ENCODE results near the gene ADORA1.

ADORA1 gene

DNA sequence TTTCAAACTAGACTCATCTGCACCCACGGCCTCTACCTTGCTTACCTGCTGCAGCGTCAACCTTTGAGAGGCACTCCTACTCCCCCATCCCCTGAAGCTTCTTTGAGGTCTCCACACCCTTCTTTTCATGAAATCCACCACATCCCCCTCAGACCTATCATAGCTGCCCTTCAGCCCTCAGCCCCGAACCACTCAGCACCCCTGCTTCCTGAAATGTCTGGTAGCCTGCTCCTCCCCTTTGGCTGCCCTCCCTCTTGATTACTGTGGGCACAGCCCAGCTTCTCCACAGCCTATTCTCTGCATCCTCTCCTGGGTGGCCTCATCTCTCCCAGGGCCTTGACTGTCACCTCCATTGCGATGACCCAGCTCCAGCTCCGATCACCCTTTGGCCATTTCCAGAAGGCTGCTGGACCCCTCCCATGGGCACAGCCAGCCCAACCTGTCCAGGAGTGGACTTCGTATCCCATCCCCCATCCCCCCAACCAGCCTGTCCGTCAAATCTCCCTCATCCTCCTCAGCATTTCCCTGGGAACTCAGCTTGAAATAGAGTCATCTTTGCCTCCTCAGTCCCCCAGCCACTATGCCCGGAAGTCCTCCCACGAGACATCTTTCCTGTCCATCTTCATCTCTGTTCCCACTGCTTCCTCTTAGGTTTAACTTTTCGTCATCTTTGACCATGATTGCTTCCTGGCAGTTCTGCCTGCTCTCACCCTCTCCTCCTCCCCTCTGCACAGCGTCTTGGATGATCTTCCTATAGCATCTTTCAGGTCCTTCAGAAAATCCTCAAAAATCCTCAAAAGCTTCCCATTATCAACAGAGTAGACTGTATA lies 6.1 kb upstream of the ADORA1 start:
- no peak for DNase-seq (ENCODE audit: low read depth in 2 of 2)

DNA sequence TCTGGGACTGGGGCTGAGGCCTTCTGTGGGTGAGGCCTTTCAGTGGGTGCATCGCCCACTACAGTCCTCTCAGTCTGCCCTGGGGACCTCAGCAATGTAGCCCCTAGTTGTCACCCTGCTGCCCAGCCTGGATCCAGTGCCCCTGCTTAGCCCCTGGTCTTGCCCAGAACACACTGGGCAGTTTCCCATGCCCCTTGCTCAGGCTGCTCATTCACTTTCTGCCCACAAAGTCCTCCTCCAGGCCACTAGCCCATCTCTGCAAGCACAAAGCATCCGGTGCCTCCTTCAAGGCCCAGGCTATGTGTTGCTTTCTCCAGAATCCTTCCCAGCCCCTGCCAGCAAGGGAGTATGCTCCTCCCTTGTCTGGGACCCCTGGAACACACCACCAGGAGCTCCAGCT lies 5.4 kb upstream of the ADORA1 start:
- no peak for DNase-seq (ENCODE audit: low read depth in 2 of 2)

DNA sequence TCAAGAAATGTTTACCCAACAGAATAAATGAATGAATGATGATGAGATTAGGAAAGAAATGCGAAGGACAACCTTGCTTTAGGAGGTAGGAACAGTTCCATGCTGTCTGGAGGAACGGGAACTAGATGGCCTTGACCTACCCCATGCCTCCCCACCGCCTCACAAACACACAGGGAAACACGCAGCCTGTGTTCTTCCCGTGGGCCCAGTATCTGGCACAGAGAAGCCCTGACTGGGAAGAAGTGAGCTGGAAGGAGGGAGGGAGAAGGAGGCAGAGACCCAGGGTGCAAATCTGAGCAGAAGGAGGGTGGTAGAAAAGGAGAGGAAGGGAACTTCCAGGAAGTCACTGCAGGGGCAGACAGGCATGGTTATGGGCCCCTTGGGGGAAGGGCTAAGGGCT lies 3.5 kb upstream of the ADORA1 start:
- no peak for DNase-seq (ENCODE audit: low read depth in 2 of 2)

DNA sequence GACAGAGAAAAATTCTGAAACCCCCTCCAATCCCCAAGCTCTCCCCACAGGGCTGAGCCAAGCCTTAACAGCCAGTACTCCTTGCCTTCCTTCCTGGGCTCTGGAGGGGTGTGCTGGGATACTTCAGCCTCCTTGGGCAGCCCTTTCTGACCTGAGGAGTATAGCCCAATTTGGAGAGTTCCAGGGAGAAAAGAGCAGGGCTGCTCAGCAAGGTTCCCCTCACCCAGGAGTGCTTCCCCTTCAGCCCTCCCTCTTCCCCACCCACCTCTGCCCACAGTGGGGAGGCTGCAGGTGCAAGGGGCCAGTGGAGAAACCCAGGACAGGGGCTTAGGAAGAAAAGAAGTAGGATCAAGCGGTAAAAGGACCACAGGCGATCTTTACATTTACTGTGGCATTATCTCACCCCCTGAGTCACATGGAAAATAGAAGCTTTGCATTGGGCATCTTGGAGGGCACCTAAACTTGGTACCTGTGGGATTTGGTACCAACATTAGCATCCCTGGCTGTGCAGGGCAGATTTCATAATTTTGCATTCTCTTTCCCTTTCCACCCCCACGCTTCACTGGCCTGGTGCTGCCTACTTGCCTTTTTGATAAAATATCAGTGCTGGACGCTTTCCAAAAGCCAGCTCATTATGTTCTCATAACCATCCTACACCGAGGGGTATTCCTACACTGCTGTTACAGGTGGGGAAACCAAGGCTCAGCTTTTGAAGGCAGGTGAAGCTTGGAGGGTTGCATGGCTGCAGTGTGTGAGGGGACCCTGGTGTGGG lies 2.8 kb upstream of the ADORA1 start:
- no peak for DNase-seq (ENCODE audit: low read depth in 2 of 2)

DNA sequence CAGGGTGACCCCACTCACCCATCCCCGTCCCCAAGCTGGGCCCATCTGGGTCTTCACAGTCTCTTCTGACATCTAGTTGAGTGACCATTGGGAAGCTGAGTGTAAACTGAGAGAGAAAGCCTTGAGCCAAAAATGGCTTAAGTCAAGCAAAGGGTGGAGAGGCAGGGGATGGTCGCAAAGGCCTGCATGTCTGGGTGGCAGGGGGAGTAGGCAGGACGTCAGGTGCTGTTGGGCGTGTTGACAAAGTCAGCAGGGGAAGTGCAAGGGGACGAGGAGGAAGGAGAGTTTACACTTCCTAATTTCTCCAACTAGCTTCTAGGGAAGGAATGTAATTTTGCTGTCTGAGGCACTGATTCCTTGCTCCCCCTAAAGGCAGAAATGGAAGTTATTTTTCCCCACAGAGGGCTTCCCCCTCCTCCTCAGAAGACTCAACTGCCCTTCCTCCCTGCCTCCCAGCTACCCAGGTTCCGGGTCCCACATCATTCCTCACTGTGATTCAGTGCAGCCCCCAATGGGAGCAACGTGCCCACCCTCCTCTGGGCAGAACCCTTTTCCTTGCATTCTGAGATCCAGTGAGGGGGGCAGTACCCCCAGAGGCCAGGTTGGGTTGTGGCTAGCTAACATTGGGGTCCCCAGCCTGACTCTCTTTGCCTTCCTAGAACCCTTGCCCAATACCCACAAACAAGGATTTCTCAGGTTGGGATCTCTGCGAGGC lies 1.2 kb upstream of the ADORA1 start:
- no peak for DNase-seq (ENCODE audit: low read depth in 2 of 2)

DNA sequence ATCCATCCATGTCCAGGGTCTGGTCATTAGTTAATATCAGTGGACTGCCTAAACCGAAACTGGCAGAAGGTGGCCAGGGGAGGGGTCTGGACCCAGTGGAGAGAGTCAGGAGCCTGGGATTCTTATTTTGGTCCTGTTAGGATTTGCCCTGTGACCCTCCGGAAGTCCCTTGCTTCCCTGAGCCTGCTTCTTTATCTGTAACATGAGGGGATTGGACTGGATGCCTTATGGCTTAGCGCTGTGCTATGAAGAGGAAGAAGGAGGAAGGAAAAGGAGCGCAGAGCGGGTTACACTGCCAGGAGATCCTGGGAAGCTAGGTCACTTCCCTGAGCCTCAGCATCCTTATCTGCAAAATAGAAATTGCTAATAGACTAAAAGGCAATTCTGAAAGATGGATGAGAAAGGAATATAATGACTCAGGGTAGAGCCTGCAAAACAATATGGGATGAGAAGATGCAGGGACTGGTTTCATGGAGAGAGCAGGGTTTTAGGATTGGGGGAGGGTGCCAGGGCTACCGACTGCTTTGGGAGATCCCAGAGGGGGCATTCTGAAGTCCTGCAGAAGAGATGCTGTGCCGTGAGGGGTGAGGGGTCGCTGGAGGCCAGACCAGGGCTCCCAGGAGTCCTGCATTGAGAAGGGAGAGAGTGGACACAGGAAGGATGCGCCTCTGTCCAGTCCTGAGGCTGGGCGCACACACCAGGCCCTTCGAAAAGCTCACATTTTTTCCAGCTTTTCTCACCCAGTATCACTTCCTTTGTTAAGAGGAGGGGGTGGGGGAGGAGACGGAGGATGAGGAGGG lies 460 bp upstream of the ADORA1 start:
- DNase-seq (ENCODE audit: low read depth in 2 of 2): no peak

DNA sequence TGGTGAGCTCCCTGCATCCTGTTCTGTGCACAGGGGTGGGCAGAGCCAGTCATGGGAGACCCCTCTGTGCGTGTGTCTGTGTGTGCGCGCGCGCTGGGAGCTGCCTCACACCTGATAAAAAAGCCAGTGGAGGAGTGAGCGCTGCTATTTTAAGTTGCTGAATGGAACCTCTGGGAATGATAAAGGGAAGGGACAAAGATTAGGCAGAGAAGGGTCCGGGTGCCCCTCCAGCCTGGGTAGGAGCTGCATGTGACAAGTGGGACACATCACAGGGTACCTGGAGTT lies 847 bp downstream of the ADORA1 start:
- no peak for DNase-seq (ENCODE audit: low read depth in 2 of 2)

DNA sequence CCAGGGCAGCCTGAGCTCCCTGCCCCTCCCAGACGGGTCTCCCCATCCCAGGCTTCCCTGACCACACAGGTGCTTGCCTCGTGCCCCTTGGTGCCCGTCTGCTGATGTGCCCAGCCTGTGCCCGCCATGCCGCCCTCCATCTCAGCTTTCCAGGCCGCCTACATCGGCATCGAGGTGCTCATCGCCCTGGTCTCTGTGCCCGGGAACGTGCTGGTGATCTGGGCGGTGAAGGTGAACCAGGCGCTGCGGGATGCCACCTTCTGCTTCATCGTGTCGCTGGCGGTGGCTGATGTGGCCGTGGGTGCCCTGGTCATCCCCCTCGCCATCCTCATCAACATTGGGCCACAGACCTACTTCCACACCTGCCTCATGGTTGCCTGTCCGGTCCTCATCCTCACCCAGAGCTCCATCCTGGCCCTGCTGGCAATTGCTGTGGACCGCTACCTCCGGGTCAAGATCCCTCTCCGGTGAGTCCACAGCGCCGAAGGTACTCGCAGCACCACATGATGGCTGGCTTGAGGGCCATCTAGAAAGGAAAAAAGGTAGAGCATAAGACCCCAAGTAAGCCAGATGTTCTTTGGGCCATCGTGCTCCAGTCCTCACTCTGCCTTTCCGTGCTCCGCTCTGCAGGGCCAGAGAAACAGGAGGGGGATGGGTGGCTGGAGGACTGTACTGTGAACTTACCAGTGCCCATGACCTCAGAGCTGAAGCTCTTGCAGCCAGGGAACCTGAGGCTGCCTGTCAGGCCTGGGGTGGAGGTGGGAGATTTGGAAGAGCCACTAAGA lies 1.4 kb downstream of the ADORA1 start:
- DNase-seq (ENCODE audit: low read depth in 2 of 2): no peak

DNA sequence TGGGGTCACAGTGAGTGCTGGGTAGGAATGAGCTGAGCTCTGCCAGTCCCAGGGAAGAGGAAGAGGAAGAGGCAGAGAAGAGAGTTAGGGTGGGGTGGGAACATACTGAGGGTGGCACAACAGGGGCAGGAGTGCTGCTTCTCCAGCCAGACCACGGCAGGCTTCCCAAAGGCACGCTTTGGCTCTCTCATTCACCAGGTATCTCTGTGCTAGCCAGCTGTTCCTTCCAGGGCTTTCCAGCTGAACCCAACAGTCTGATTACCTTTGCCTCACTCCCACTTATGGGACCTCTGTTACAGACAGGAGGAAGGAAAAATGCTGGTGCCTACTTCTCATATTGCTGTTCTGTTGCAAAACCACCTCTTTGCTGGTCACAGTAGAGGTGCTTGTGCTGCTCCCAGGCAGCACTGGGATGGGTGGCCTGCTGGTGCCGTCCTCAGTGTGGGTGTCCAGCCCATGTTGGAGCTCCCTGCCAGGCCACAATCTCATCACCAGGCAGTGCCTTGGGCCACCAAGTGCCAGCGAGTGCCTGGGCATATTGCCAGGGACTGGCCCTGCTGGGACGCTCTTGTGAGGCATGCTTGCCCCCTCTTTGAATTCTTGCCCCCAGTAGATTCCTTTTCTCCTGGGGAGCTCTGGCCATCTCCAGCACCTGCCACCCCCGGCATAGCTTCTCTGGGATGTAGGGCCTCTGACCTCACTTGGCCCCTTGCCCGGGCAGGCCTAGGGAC lies 2.1 kb downstream of the ADORA1 start:
- no peak for DNase-seq (ENCODE audit: low read depth in 2 of 2)

DNA sequence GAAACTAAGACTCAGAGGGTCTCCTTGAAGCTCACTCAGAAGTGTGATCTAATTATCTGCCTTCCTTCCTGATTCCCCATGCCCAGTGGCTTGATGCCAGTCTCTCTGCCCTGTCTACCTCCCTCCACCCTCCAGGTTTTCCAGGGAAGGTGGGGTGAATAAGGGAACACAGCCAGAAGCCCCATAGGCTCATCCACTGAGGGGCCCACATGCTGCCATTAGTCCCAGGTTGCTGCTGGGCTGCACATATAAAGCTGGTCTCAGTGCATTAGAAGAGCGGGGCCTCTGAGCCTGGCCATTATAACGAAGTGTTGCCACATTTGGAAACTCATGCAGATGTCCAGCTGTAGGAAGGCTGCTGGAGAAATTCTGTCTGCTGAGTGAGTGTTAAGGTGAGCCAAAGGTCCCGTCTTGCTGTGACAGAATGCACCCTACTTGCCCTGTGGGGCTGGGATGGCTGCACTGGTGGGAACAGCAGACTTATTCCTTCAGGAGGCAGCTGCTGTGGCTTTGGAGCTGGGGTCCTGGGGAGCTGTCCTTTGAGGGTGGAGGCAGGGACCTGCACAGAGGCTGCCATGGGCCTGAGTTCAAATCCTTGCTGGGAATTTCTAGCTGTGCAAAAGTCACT lies 2.9 kb downstream of the ADORA1 start:
- no peak for DNase-seq (ENCODE audit: low read depth in 2 of 2)

DNA sequence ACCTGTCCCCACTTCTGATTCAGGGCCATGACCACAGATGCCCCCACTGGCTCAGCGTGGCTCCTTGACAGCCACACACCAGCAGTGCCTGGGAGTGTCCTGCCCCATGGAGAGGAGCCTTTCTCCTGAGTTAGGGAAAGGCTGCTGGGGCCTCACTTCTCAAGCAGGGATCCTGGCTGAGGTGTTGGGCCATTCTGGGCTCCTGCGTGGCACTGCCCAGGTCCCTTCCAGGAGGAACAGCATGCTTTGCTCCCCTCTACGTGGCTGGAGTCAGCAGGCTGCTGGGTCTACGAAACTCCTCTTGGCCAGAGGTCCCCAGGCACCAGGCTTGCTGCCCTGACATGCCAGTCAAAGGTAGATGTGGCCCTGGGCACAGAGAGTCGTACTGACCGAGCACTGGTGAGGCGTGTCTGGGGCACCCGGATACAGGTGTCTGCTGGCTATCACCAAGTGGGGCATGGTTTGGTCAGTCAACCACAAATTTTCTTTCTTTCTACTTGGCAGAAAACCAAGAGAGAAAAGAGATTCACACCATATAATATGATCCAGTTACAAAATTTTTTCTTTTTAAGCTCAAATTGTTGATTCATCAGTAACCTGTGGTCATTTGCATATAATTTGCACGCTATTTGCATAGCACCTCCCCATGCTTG lies 4.1 kb downstream of the ADORA1 start:
- no peak for DNase-seq (ENCODE audit: low read depth in 2 of 2)

DNA sequence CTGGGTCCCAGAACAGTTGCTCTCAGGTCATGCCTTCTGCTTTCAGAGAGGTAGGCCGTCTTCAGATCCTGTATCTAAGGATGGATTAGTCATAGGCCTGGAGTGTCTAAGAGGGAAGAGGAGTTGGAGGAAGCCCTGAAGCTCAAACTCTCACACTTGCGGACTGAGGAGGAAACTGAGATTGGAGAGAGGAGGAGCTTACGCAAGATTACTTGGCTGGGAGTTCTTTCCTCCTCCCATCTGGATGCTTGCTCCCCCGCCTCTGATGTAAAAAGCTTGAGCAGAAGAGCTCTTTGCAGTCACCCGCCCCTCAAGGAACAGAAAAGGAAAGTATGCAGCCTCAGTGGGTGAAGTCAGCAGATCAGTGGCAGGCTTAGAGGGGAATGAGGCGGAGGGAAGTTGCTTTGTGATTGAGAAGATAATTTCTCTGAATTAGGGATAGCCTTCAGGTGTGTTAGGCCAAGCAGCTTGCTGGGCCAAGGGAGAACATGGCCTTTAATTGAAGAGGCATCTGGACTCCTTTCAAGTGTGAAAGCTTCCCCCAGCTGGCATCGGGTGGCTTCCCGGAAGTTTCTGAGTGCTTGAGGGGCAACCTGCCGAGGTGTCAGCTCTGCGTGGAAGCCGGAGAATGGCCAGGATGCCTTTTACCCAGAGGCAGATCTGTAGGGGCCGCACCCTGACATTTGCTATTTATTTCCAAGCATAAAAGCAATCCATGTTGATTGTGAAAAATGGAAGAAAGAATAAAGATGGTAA lies 6.6 kb downstream of the ADORA1 start:
- no peak for DNase-seq (ENCODE audit: low read depth in 2 of 2)

DNA sequence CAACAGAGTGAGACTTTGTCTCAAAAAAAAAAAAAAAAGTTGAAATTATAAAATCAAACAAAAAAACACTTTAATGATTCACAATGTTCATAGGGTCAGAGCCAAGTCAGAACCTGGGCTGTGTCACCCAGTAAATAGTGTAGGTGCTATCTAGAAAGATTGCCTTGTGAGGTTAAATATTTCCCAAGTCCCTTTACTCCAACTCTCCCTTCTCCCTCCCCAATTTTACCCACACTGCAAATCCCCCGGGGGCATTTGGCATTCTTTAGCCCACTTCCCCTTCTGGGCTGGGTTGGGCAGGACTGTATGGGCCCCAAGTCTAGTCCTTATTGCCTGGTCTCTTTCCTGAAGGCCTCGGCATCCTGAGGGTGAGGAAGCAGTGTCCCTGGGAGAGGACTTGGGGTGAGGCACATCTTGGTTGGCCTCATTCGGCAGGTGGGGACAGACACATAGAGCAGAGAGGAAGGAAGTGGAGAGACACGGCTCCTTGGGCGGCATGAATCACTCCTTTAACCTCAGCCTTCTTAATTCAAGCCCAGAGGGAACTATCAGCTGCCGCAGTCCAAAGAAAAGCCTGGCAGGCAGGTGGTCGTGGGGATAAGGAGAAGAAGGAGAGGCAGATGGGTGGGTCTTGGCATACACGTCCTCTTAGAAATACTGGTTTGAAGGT lies 8.2 kb downstream of the ADORA1 start:
- no peak for DNase-seq (ENCODE audit: low read depth in 2 of 2)

DNA sequence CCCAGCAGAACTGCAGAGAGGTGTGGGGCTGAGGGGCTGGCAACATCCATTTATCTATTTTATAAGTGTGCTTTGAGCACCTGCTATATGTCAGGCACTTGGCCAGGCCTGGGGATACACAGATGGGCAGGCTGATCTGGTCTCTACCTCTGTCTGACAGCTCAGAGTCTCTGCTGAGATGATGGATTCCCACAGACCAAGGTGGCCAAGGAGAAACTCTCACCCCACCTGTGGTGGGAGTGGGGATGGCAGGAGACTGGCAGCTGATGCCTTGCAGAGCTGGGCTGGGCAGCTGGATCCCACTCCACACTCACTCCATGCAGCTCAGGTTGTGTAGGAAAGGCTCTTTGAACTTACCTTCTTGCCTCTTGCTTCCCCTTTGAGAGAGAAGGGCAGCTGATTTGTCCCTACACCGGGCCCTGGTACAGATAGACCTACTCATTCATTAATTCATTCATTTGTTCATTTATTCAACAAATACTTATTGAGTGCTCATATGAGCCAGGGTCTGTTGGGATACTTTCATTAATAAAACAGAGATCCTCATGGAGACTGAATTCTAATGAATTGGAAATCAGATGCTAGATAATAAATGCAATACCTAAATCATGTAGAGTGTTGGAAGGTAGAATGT lies 9.0 kb downstream of the ADORA1 start:
- no peak for DNase-seq (ENCODE audit: low read depth in 2 of 2)

DNA sequence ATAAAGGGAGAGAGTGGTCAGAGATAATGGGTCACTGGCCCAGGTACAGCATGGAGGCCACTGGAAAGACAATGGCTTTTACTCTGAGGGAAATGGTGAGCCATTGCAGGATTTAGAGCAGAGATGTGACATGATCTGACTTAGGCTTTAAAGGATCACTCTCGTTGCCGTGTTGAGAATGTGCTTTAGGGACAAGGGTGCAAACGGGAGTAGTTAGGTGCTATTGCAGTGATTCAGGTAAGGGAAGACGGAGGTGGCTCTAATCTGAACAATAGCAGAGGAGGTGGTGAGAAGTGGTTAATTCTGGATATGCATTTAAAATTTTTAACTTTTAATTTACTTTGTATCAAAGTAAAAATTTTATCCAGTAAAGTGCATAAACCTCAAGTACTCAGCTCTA lies 9.8 kb downstream of the ADORA1 start:
- no peak for DNase-seq (ENCODE audit: low read depth in 2 of 2)

DNA sequence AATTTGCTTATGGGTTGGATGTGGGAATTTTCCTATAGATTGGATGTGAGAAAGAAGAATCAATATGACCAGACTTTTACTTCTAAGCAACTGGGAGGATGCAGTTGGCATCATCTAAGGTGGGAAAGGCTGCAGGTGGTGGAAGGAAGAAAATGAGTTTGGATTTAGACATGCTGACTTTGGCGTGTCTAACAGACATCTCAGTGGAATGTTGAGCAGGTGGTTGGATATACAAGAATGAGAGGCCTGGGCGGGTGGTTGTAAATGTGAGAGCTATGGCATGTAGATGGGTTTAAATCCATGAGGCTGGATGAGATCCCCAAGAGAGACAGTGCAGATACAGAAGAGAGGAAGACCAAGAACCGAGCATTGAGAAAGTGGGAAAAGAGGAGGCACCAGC lies 10.5 kb downstream of the ADORA1 start:
- DNase-seq (ENCODE audit: low read depth in 2 of 2): no peak

DNA sequence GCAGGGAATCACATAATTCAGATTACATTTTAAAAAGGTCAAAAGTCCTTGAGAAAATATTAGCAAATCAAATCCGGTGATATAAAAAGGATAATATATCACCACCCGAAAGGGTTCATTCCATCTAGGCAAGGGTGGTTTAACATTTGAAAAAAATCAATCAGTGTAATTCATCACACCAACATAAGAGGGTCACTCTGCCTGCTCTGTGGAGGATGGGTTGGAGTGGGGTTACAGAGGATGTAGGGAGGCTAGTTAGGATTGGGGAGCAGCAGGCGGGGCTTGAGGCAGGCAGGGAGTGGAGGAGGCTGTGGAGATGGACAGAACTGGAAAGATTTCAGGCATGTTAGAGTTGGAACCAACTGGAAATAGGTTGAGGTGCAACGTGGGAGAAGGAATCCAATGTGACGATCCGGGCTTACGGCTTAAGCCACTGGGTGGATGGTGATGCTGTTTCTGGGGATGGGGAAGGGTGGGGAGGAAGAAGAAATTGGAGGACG lies 12.5 kb downstream of the ADORA1 start:
- no peak for DNase-seq (ENCODE audit: low read depth in 2 of 2)

Measured in stimulated activated CD8-positive, alpha-beta memory T cell treated with anti-CD3 and anti-CD28 coated beads, Interleukin-7, amount 100 ng/mL, for 4 hours (primary cell).